HEK293T (cell line): Measurements from ENCODE around the gene AGFG2.
A peak's percentile ranks its signal among the peaks of the same experiment; 100 is the strongest.
"Not testable (repeated sequence)": the region's sequence is repeated elsewhere in the genome, so short reads cannot be mapped to it uniquely, and the experiment has no call there.

Experiments
- CTCF ChIA-PET: fragments of 350-600 bp; formaldehyde crosslinking; extraction: SDS; loops from one replicate; lab custom pipeline; 2021; ENCODE audit warnings: antibody characterized with exemption, inconsistent platforms; lab: Yijun Ruan, JAX
- POLR2A ChIA-PET: fragments of 350-600 bp; formaldehyde crosslinking; extraction: SDS; loops from one replicate; lab custom pipeline; 2020; ENCODE audit warnings: antibody characterized with exemption, inconsistent platforms; lab: Yijun Ruan, JAX
- DNase-seq: peaks from one replicate; pipeline ENCODE4 v3.0.0; 2012; ENCODE audit warnings: mixed read lengths; ENCODE audit errors: extremely low spot score
- ARNT ChIP-seq: fragments of 450-650 bp; IDR thresholded peaks from 2 replicates; pipeline ENCODE4 v1.6.1; 2017; ENCODE audit warnings: mild to moderate bottlenecking
- BHLHE40 ChIP-seq: fragments of 450-650 bp; IDR thresholded peaks from 2 replicates; pipeline ENCODE4 v1.6.1; 2016; ENCODE audit warnings: mild to moderate bottlenecking, moderate library complexity, borderline replicate concordance
- CTBP1 ChIP-seq: fragments of 450-650 bp; IDR thresholded peaks from 2 replicates; pipeline ENCODE4 v1.6.1; 2016; ENCODE audit warnings: borderline replicate concordance
- ELF4 ChIP-seq: fragments of 450-650 bp; IDR thresholded peaks from 2 replicates; pipeline ENCODE4 v1.6.1; 2017; ENCODE audit warnings: antibody characterized with exemption
- FOXA1 ChIP-seq: fragments of 450-650 bp; IDR thresholded peaks from 2 replicates; pipeline ENCODE4 v1.6.1; 2016; ENCODE audit warnings: mild to moderate bottlenecking
- FOXK2 ChIP-seq: fragments of 450-650 bp; IDR thresholded peaks from 2 replicates; pipeline ENCODE4 v1.6.1; 2016; ENCODE audit warnings: mild to moderate bottlenecking
- FOXM1 ChIP-seq: fragments of 450-650 bp; IDR thresholded peaks from 2 replicates; pipeline ENCODE4 v1.6.1; 2017; ENCODE audit warnings: mild to moderate bottlenecking, borderline replicate concordance
- HDGF ChIP-seq: fragments of 450-650 bp; IDR thresholded peaks from 2 replicates; pipeline ENCODE4 v1.6.1; 2017; ENCODE audit warnings: antibody characterized with exemption, borderline replicate concordance
- L3MBTL2 ChIP-seq: fragments of 450-650 bp; conservative IDR thresholded peaks from 2 replicates; pipeline ENCODE4 v1.6.1; 2016; ENCODE audit warnings: mild to moderate bottlenecking
- LEF1 ChIP-seq: fragments of 450-650 bp; IDR thresholded peaks from 2 replicates; pipeline ENCODE4 v1.6.1; 2017; ENCODE audit warnings: mild to moderate bottlenecking, borderline replicate concordance
- NFRKB ChIP-seq: fragments of 450-650 bp; IDR thresholded peaks from 2 replicates; pipeline ENCODE4 v1.6.1; 2016; ENCODE audit warnings: mild to moderate bottlenecking, moderate library complexity
- SP1 ChIP-seq: fragments of 450-650 bp; IDR thresholded peaks from 2 replicates; pipeline ENCODE4 v1.6.1; 2017
- SUZ12 ChIP-seq: fragments of 450-650 bp; IDR thresholded peaks from 2 replicates; pipeline ENCODE4 v1.6.1; 2016; ENCODE audit warnings: mild to moderate bottlenecking
- TARDBP ChIP-seq: fragments of 450-650 bp; IDR thresholded peaks from 2 replicates; pipeline ENCODE4 v1.6.1; 2016
- ZNF384 ChIP-seq: fragments of 450-650 bp; IDR thresholded peaks from 2 replicates; pipeline ENCODE4 v1.6.1; 2016
- TF ChIP-seq, protein P1 (sequence below): fragments of 450-650 bp; IDR thresholded peaks from 2 replicates; pipeline ENCODE4 v1.6.1; 2016

Gene AGFG2

DNA sequence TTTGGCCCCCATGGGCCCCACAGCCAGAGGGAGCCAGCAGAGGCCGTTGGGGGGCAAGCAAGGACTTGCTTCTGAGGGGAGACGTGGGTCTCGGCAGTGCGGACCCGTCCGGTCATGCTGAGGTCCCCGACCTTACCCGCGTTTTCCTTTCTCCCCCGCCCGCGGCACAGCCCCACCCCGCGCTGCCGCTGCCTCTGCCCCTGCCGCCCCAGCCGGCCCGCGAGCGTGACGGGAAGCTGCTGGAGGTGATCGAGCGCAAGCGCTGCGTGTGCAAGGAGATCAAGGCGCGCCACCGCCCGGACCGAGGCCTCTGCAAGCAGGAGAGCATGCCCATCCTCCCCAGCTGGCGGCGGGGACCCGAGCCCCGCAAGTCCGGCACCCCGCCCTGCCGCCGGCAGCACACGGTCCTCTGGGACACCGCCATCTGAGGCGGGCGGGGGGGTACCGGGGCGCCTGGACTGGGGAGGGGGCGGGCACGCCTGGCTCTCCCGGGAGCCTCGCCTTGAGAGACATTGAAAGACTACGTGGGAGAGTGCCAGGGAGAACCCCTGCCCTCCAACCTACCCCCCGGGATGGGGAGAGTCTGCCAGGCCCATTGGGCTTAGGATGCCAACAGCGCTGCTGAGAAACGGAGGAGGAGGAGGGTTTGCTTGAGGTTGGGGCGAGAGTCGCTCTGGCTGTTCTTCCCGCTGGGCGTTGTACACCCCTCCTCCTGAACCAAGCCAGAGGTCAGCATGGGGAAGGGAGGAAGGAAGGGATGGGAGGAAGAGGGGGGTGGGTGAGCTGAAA, 45.3 kb upstream of the AGFG2 start:
- DNase-seq = no peak
- ChIA-PET POLR2A (interaction anchor here (1.1 kb wide), 1 partner anchor 57 kb away, joined by 3 read pairs; the partner anchor contains the start of gene PPP1R35), CTCF (interaction anchor here (0.7 kb wide), 1 partner anchor 197 kb away, joined by 4 read pairs; no protein-coding TSS in a partner anchor)
- TF ChIP-seq CTBP1 (no peak), SP1 (no peak), NFRKB (no peak), ELF4 (no peak), TARDBP (no peak), FOXA1 (no peak), L3MBTL2 (no peak), FOXK2 (no peak), HDGF (no peak), ARNT (no peak), SUZ12 (no peak), ZNF384 (no peak), FOXM1 (no peak), BHLHE40 (no peak), LEF1 (no peak)
- TF ChIP-seq, protein P1, sequence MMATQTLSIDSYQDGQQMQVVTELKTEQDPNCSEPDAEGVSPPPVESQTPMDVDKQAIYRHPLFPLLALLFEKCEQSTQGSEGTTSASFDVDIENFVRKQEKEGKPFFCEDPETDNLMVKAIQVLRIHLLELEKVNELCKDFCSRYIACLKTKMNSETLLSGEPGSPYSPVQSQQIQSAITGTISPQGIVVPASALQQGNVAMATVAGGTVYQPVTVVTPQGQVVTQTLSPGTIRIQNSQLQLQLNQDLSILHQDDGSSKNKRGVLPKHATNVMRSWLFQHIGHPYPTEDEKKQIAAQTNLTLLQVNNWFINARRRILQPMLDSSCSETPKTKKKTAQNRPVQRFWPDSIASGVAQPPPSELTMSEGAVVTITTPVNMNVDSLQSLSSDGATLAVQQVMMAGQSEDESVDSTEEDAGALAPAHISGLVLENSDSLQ = no peak

DNA sequence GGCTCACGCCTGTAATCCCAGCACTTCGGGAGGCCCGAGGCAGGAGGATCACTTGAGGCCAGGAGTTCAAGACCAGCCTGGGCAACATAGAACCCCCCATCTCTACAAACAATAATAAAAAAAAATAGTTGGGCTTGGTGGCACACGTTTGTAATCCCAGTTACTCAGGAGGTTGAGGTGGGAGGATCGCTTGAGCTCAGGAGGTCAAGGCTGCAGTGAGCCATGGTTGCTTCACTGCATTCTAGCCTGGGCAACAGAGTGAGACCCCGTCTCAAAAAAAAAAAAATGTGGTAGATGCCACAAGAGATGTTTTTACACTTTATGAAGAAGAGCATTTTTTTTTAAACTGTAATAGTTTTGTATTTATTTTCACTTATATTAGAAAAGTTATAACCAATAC, 42.5 kb upstream of the AGFG2 start:
- ChIA-PET POLR2A (interaction anchor here (0.7 kb wide), 1 partner anchor 392 kb away, joined by 4 read pairs; no protein-coding TSS in a partner anchor), CTCF (interaction anchor here (0.7 to 1.3 kb wide), 2 partner anchors 19 to 34 kb away, joined by 3 to 5 read pairs; no protein-coding TSS in a partner anchor)
- TF ChIP-seq BHLHE40 (no peak), CTBP1 (no peak), FOXK2 (no peak), TARDBP (no peak), L3MBTL2 (no peak), LEF1 (no peak), ZNF384 (no peak), FOXA1 (no peak), FOXM1 (no peak)
- DNase-seq = no peak

DNA sequence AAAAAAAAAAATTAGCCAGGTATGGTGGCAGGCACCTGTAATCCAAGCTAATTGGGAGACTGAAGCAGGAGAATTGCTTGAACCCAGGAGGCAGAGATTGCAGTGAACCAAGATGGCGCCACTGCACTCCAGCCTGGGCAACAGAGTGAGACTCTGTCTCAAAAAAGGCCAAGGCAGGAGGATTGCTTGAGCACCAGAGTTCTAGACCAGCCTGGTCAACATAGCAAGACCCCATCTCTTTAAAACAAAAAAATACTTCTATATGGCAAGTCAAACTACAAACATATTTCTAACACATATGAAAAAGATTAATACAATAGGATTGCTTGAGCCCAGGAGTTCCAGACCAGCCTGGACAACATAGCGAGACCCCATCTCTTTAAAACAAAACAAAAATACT, 38.3 kb upstream of the AGFG2 start:
- CTCF ChIA-PET = interaction anchor here (0.5 kb wide), 1 partner anchor 257 kb away, joined by 3 read pairs; no protein-coding TSS in a partner anchor
- DNase-seq, POLR2A ChIA-PET: not testable (repeated sequence)

DNA sequence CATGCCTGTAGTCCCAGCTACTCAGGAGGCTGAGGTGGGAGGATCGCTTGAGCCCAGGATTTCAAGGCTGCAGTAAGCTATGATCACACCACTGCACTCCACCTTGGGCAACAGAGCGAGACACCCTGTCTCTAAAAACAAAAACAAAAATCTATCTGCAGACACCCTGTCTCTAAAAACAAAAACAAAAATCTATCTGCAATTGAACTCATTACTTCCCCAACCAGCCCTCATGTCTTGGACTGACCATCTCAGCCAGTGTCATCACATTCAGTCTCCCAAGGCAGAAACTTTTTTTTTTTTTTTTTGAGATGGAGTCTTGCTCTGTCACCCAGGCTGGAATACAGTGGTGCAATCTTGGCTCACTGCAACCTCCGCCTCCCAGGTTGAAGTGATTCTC, 35.0 kb upstream of the AGFG2 start:
- 0 out of 2 replicates have a peak, but pooled peaks have one; percentile 16 for TF ChIP-seq ZNF384
- DNase-seq = not testable (repeated sequence)
- ChIA-PET POLR2A (interaction anchor here (0.7 kb wide), 1 partner anchor 122 kb away, joined by 3 read pairs; no protein-coding TSS in a partner anchor), CTCF (interaction anchor here (1.1 kb wide), 1 partner anchor 58 kb away, joined by 3 read pairs; no protein-coding TSS in a partner anchor)

DNA sequence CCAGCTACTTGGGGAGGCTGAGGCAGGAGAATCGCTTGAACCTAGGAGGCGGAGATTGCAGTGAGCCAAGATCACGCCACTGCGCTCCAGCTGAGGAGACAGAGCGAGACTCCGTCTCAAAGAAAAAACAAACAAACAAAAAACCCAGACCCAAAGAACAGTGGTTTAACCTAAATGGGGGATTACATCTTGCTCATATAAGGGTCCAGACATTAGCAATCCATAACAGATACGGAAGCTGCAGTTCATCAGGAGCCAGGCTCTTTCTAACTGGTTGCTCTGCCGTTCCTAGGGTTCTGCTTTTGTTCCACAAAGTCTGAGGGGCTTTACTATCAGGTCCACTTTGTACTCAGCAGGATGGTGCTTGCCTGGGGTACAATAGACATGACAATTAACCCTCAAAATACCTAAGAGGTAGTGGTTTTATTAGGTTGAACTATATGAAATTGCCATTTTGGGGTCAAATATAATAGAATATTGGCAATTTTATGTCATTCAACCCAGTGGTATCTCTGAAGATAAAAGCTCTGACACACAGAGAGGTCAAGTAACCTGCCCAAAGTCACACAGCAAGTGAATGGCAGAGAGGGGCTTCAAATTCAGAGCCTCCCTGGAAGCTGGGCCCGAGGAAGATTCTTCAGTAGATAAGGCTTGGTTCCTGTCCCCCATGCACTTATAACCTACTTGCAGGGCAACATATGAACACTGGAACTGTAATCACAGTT, 34.0 kb upstream of the AGFG2 start:
- CTCF ChIA-PET = interaction anchor here (0.7 kb wide), 2 partner anchors 22 to 285 kb away, joined by 3 to 6 read pairs; partner anchors contain the start of gene PVRIG
- POLR2A ChIA-PET = no interaction called here

DNA sequence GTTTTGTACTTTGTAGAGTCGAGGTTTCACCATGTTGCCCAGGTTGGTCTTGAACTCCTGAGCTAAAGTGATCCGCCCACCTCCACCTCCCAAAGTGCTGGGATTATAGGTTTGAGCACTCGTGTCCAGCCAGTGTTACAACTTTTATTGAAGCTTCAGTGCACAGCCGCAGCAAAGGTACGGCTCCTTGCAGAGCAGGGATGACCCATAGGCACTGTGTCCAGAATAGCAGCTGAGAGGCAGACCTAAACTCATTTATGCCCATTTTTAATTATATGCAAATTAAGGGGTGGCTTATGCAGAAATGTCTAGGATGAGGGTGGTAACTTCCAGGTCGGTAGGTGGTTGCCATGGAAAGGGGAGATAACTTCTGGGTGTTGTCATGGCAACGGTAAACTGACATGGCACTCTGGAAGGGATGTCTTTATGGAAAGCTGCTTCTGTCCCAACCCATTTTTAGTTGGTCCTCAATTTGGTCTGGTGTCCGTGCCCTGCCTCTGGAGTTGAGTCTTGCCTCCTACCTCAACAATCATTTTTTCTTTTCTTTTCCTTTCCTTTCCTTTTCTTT, 32.6 kb upstream of the AGFG2 start:
- POLR2A ChIA-PET = interaction anchor here (0.9 kb wide), 1 partner anchor 28 kb away, joined by 3 read pairs; the partner anchor contains the start of gene TSC22D4
- CTCF ChIA-PET = interaction anchor here (0.6 to 0.8 kb wide), 2 partner anchors 37 to 54 kb away, joined by 4 to 7 read pairs; no protein-coding TSS in a partner anchor
- TF ChIP-seq TARDBP (no peak), L3MBTL2 (no peak), FOXA1 (no peak), NFRKB (no peak)
- TF ChIP-seq, protein P1 = peak; percentile 80
- DNase-seq = no peak

More for the DNA sequence above, 34.0 kb upstream of the AGFG2 start:
- TF ChIP-seq LEF1 (no peak), BHLHE40 (no peak), FOXK2 (no peak), ARNT (no peak), NFRKB (no peak), FOXA1 (no peak), TARDBP (no peak), SP1 (no peak)
- DNase-seq = no peak

DNA sequence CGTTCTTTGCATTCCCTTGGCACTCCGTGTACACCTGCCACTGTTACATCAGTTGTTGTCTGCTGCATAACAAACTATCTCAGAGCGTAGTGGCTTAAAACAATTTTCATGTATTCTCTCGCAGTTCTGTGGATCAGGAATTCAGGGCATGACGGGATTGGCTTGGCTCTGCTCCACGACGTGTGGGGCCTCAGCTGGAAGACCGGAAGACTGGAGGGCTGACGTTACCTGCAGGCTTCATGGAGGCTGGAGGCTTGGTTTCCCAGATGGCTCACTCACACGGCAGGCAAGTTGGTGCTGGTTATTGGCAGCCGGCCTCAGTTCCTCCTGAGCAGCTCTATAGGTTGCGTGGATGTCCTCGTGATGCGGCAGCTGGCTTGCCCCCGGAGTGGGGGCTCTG, 29.8 kb upstream of the AGFG2 start:
- ChIA-PET CTCF (no interaction called here), POLR2A (no interaction called here)
- TF ChIP-seq ZNF384 (no peak), ELF4 (no peak)
- DNase-seq = no peak
